HepG2 (cell line): ENCODE results near the gene TTYH2. TPM values are rescaled to one million over a fixed set of nuclear protein-coding genes. Genes with fewer than 3 reads are reported as not detected.

Experiments used
- CERS6 ChIP-seq: sonication (generic); formaldehyde crosslinking; IDR thresholded peaks from 2 replicates; pipeline ENCODE4 v1.5.0; 2020; ENCODE audit warnings: missing genetic modification reagents
- PREB ChIP-seq: sonication (generic); formaldehyde crosslinking; IDR thresholded peaks from 2 replicates; pipeline ENCODE4 v1.4.0; 2020; ENCODE audit warnings: missing genetic modification reagents
- PRPF4 ChIP-seq: fragments of 200-400 bp; formaldehyde crosslinking; IDR thresholded peaks from 2 replicates; pipeline ENCODE4 v1.6.1; 2016; ENCODE audit warnings: low read length, low read depth; ENCODE audit not compliant: poor library complexity, severe bottlenecking
- ZBED4 ChIP-seq: sonication (generic); formaldehyde crosslinking; IDR thresholded peaks from 2 replicates; pipeline ENCODE4 v1.4.0; 2020; ENCODE audit warnings: missing genetic modification reagents, borderline replicate concordance
- ZBTB26 ChIP-seq: IDR thresholded peaks from 2 replicates; pipeline ENCODE4 v1.6.1; 2016; ENCODE audit warnings: missing compliant biosample characterization, missing genetic modification reagents, borderline replicate concordance
- ZNF280D ChIP-seq: sonication (generic); formaldehyde crosslinking; IDR thresholded peaks from 2 replicates; pipeline ENCODE4 v1.5.1; 2020; ENCODE audit warnings: mild to moderate bottlenecking, missing genetic modification reagents
- ZNF563 ChIP-seq: sonication (generic); formaldehyde crosslinking; IDR thresholded peaks from 2 replicates; pipeline ENCODE4 v1.8.0; 2022; ENCODE audit warnings: mild to moderate bottlenecking, moderate library complexity, missing genetic modification reagents
- ZNF646 ChIP-seq: sonication (generic); formaldehyde crosslinking; IDR thresholded peaks from 2 replicates; pipeline ENCODE4 v1.9.0; 2021; ENCODE audit warnings: mild to moderate bottlenecking, missing genetic modification reagents
- polyA plus RNA-seq, 8 experiments: library from polyadenylated mRNA; depleted of rRNA in 3 of 8; stranded (reverse) in 7 of 8; unstranded in 1 of 8; fragments of >200 nt; fragmentation: Illumina TruSeq in 4 of 8; extraction: Trizol in 4 of 8; gene quantifications; 2 replicates each; pipeline versions ENCODE4 v1.2.1 to v1.2.3, GENCODE V29; 2011 to 2016; ENCODE audit warnings: low read depth in 4 of 8, missing spikeins in 1 of 8, mixed read lengths in 1 of 8; ENCODE audit not compliant: insufficient read depth in 1 of 8
- total RNA-seq, 5 experiments: library from RNA; depleted of rRNA; stranded (reverse); fragments of >200 nt; fragmentation: Illumina TruSeq; extraction: Trizol; gene quantifications; 2 replicates each; pipeline ENCODE4 v1.2.3, GENCODE V29; 2016; ENCODE audit warnings: low read depth in 1 of 5

TTYH2 gene
- total and polyA plus RNA-seq, 2 of the 13 experiments (the other 11 are each of a cell fraction or from before 2014, with no cell fraction given): 0.77 to 0.96 TPM

- TF ChIP-seq ZNF280D (no peak), PRPF4 (no peak), ZNF646 (CRISPR knock-in tag) (peak; percentile 20; the same call in 1 of the 2 replicates), PREB (CRISPR knock-in tag) (no peak), ZNF563 (CRISPR knock-in tag) (peak; percentile 69; the same call in 1 of the 2 replicates), ZBED4 (CRISPR knock-in tag) (peak; percentile 52; the same call in 1 of the 2 replicates), ZBTB26 (CRISPR knock-in tag) (peak; percentile 71; the same call in 1 of the 2 replicates), CERS6 (CRISPR knock-in tag) (0 out of 2 replicates have a peak, but pooled peaks have one; percentile 55)
Measured at GRCh38 chr17:74190807-74191406, 22.5 kb upstream of the TTYH2 start (continued).
